GM13977 (cell line): ENCODE results near the gene CPNE5.
A peak's percentile ranks its signal among the peaks of the same experiment; 100 is the strongest.

Experiments
- DNase-seq: peaks from one replicate; pipeline ENCODE4 v3.0.0; 2012; ENCODE audit warnings: low spot score
- in situ Hi-C: fragments of 300-500 bp; cut with MboI; formaldehyde crosslinking; loops from one replicate; pipeline ENCODE4 v1.12.0; 2022; ENCODE audit warnings: low sequenced_read_pairs, low pct_unique_long_range_greater_than_20kb, mixed read lengths, inconsistent platforms; ENCODE audit not compliant: unreplicated experiment
- TF ChIP-seq, protein P1 (sequence below): IDR thresholded peaks from 2 replicates; pipeline ENCODE4 v1.5.1; 2012; ENCODE audit warnings: mild to moderate bottlenecking, control low read depth; ENCODE audit not compliant: insufficient read depth; ENCODE audit errors: extremely low read depth, missing control alignments

Gene CPNE5

DNA sequence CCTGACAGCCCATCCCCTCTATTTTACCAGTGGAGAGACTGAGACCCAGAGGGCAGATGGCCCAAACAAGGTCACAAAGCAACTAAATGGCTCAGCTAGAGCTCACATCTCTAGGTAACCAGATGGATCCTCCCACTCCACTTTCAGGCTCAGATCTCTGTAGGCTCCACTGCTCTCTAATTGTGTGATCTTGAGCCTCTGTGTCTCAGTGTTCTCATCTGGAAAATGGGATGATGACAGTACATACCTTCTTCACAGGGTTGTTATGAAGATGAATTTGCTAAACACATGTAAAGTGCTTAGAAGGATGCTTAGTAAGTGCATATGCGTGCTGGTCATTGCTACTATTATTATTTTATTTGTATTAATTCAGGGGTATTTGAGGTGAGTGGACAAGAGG is 101.1 kb downstream of the CPNE5 start:
- in situ Hi-C loops = no loop called here
- no peak for DNase-seq

DNA sequence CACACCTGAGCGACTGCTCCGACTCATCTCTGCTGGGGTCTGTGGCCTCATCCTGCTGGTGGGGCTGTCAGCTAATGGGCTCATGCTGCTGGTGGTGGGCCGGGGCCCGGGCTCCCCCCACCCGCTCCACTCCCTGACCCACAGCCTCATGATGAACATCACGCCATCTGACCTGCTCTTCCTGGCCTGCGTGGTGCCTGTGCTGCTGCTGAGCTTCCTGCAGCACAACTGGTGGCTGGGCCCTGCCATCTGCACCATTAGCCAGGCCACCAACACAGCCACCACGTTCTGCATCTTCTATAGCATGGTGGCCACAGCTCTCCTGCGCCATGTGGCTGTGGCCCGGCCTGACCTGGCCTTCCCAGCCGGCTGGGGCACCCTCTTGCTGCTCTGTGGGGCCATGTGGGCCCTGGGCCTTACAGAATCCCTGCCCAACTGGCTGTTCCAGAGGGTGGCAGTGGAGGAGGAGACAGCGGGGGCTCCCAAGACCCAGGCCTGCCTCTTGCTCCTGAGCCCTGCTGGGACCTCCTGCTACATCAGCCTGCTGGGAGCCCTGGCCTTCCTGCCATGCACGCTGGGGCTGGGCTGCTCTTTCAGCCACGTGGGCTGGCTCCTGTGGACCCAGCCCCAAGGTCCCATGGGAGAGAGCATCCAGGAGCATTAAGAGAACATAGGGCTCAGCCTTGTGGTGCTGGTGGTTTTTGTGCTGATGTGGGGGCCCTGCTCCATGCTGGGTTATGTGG is 102.0 kb downstream of the CPNE5 start:
- TF ChIP-seq, protein P1, sequence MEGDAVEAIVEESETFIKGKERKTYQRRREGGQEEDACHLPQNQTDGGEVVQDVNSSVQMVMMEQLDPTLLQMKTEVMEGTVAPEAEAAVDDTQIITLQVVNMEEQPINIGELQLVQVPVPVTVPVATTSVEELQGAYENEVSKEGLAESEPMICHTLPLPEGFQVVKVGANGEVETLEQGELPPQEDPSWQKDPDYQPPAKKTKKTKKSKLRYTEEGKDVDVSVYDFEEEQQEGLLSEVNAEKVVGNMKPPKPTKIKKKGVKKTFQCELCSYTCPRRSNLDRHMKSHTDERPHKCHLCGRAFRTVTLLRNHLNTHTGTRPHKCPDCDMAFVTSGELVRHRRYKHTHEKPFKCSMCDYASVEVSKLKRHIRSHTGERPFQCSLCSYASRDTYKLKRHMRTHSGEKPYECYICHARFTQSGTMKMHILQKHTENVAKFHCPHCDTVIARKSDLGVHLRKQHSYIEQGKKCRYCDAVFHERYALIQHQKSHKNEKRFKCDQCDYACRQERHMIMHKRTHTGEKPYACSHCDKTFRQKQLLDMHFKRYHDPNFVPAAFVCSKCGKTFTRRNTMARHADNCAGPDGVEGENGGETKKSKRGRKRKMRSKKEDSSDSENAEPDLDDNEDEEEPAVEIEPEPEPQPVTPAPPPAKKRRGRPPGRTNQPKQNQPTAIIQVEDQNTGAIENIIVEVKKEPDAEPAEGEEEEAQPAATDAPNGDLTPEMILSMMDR = no peak
- in situ Hi-C loops = no loop called here
- DNase-seq = no peak

More for the DNA sequence above, 101.1 kb downstream of the CPNE5 start:
- TF ChIP-seq, protein P1 = no peak

DNA sequence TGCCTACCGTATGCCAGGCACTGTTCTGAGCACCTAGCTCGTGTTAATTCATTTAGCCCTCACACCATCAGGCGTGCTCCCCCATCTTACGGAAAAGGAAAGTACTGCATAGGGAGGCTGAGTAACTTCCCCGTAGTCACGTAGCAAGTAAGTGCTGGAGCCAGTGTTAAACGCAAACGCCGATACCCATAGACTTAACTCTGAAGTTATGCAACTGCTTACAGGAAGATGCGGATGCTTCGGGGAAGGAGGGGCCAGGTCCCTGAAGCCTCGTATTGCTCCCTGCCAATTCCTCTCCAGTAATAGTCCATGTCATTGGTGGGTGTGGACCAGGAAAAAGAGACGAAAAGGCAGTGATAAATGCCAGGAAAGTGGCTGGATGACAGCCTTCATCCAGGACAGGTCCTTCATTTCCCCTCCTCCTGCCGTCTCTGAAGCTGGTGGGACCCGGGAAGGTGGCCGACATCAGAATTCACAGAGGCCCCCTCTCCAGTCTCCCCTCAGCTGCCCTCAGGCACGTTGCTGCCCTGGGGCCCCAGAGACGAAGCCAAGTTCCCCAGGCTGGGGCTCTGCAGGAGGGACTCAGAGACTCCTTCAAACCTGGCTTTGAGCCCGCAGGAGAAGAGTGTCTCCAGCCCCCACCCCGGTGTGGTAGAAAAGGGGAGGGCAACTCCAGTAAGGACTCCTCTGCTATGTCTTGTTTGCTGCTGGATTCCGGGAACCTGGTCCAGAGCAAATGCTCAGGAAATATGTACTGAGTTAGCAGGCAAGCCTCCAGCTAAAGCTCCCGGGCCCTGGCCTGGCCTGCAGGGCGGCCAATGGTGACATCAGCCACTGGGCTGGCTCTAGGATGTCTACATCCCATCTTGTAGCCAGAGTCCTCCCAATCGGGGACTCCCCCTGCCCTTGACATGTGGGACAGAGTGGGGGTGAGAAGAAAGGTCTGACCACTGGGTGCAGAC is 103.9 kb downstream of the CPNE5 start:
- in situ Hi-C loops = no loop called here
- peak; percentile 67 for DNase-seq

DNA sequence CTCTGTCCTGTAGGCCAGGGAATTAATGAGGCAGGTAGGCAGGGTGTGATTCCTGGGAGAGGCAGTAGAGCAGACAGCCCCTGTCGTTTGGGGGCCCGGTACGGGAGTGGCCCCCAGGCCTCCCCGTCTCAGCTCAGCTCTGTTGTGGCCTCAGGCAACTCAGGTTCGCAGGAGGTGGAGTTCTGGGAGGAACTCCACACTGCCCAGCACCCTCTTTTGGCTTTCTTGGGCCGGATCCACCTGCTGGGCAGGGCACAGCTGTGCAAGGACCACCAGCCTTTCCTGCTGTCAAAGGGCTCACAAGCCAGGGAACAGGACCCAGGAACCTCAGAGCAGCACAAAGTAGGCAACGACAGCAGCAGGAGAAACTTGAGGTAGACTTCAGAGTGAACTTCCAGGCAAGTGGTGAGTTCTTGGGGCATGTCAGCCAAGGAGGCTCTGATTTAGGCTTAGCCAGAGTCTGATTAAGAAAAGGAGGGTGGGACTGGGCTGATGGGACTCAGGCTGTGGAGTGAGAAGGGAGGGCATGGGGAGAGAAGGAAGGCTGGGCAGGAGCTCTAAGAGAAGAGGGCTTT is 104.7 kb downstream of the CPNE5 start:
- in situ Hi-C loops = no loop called here
- DNase-seq = no peak
- TF ChIP-seq, protein P1 = no peak

More for the DNA sequence above, 103.9 kb downstream of the CPNE5 start:
- TF ChIP-seq, protein P1 = no peak

DNA sequence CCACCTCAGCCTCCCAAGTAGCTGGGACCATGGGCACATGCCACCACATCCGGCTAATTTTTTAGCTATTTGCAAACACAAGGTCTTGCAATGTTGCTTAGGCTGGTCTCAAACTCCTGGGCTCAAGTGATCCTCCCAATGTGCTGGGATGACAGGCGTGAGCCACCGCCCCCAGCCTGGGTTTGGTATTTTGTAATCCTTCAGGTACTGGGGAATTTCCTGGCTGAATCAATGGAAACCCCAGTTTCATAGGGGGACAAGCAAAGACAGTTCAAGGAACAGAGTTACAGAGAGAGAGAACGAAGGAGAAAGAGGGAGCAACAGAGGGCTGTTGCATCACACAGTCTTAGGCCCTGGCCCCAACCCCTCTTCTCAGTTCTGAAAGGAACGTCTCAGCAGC is 105.9 kb downstream of the CPNE5 start:
- in situ Hi-C loops = no loop called here
- DNase-seq = no peak
- TF ChIP-seq, protein P1 = no peak

DNA sequence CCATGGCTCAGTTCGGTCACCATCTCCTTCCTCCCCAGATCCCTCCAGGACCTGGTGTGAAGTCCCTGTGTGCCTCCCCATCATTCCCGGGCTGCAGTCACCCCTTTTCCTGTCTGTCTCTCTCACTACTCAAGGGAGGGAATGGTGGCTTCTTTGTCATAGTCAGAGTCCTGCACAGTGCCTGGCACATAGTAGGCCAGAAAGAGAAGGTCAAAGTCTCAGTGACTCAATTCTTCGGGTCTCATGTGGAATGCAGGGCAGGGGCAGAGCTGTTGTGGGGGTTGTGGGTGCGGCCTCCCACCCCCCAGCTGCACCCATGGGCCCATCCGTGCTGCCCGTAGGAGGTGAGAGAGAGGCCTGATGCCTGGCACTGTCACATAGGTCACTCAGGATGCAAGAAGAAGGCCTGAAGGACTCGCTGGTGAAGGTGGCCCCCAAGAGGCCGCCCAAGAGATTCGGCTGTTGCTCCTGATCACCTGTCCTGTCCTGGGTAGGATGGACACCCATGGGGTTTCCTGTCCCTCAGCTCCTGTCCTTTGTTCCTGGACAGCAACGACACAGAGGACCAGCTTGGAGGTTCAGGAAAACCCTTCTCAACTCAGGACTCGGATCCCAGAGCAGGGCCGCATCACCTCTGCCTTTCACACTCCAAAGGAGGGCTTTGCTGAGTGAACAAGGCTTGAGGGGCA is 107.5 kb downstream of the CPNE5 start:
- DNase-seq = no peak
- TF ChIP-seq, protein P1 = no peak
- in situ Hi-C loops = no loop called here
